Activated T-helper 2 cell treated with anti-CD3 and anti-CD28 coated beads, Interferon-gamma antibody, Interleukin-2, Interleukin-4, amounts not matched to agents 10 μg/mL and 5 μg/mL and 100 μg/mL, durations not matched to agents 14 hours and 24 hours and 36 hours (primary cell): ENCODE results near the gene ZNF358. TPM values are rescaled to one million over a fixed set of nuclear protein-coding genes. Genes with fewer than 3 reads are reported as not detected.

Source experiments
- DNase-seq: peaks from one replicate; pipeline ENCODE4 v3.0.0; 2021; ENCODE audit warnings: low spot score
- H3K27ac Mint-ChIP-seq: one replicate; pipeline ENCODE4 v1.8.0; 2021; ENCODE audit warnings: mixed read lengths
- H3K27me3 Mint-ChIP-seq: one replicate; pipeline ENCODE4 v1.8.0; 2021; ENCODE audit warnings: low read depth, mixed read lengths
- H3K36me3 Mint-ChIP-seq: one replicate; pipeline ENCODE4 v1.8.0; 2021; ENCODE audit warnings: low read depth, mixed read lengths
- H3K4me1 Mint-ChIP-seq: one replicate; pipeline ENCODE4 v1.8.0; 2021; ENCODE audit warnings: low read depth, mixed read lengths
- H3K4me3 Mint-ChIP-seq: one replicate; pipeline ENCODE4 v1.8.0; 2021; ENCODE audit warnings: low read depth, mild to moderate bottlenecking, moderate library complexity, mixed read lengths
- H3K9me3 Mint-ChIP-seq: one replicate; pipeline ENCODE4 v1.8.0; 2021; ENCODE audit warnings: mixed read lengths
- intact Hi-C: fragments of 100-400 bp; cut with micrococcal nuclease; formaldehyde crosslinking; loops from one replicate; pipeline ENCODE4 v1.15.1; 2023
- total RNA-seq: library from RNA; stranded (reverse); gene quantifications from 2 replicates; pipeline ENCODE4 v1.2.3, GENCODE V29; 2022

ZNF358 gene
- total RNA-seq, 1 donor from 2014 or later = 5.3 TPM

- H3K36me3 Mint-ChIP-seq = peaks cover 42% of the 10 kb centered on the region
These were observed 24.0 kb downstream of the ZNF358 start for GRCh38 chr19:7539827-7540425.

GRCh38 chr19:7540761-7541474 lies 25.0 kb downstream of the ZNF358 start:
- H3K4me1 Mint-ChIP-seq = peaks cover 18% of the 10 kb centered on the region
- peaks cover 44% of the 10 kb centered on the region for H3K36me3 Mint-ChIP-seq
- no peak overlapping the region for H3K4me3 Mint-ChIP-seq

More at GRCh38 chr19:7539827-7540425, 24.0 kb downstream of the ZNF358 start:
- H3K4me3 Mint-ChIP-seq = no peak overlapping the region
- intact Hi-C loops = no loop called here
- peaks cover 17% of the 10 kb centered on the region for H3K4me1 Mint-ChIP-seq
- H3K9me3 Mint-ChIP-seq = no peaks in the 10 kb centered on the region
- no peak for DNase-seq
- no peak overlapping the region for H3K27ac Mint-ChIP-seq
- no peaks in the 10 kb centered on the region for H3K27me3 Mint-ChIP-seq

GRCh38 chr19:7541475-7541824 lies 25.5 kb downstream of the ZNF358 start:
- no peak overlapping the region for H3K27ac Mint-ChIP-seq
- H3K9me3 Mint-ChIP-seq = no peaks in the 10 kb centered on the region
- H3K4me1 Mint-ChIP-seq = peaks cover 17% of the 10 kb centered on the region
- no peak overlapping the region for H3K4me3 Mint-ChIP-seq
- no peaks in the 10 kb centered on the region for H3K27me3 Mint-ChIP-seq
- peaks cover 44% of the 10 kb centered on the region for H3K36me3 Mint-ChIP-seq
- intact Hi-C loops = no loop called here
- no peak for DNase-seq

More at GRCh38 chr19:7540761-7541474, 25.0 kb downstream of the ZNF358 start:
- no peak overlapping the region for H3K27ac Mint-ChIP-seq
- no peaks in the 10 kb centered on the region for H3K27me3 Mint-ChIP-seq
- DNase-seq = no peak
- intact Hi-C loops = no loop called here
- no peaks in the 10 kb centered on the region for H3K9me3 Mint-ChIP-seq

- H3K4me1 Mint-ChIP-seq = peaks cover 15% of the 10 kb centered on the region
- intact Hi-C loops = no loop called here
- DNase-seq = no peak
- H3K36me3 Mint-ChIP-seq = peaks cover 41% of the 10 kb centered on the region
- no peaks in the 10 kb centered on the region for H3K9me3 Mint-ChIP-seq
- H3K27me3 Mint-ChIP-seq = no peaks in the 10 kb centered on the region
- no peak overlapping the region for H3K4me3 Mint-ChIP-seq
- H3K27ac Mint-ChIP-seq = no peak overlapping the region
These were observed 26.0 kb downstream of the ZNF358 start for GRCh38 chr19:7541828-7542443.

GRCh38 chr19:7542556-7543348 lies 26.8 kb downstream of the ZNF358 start:
- Mint-ChIP-seq H3K4me3 (no peak overlapping the region), H3K27me3 (no peaks in the 10 kb centered on the region), H3K36me3 (peaks cover 40% of the 10 kb centered on the region), H3K9me3 (no peaks in the 10 kb centered on the region), H3K27ac (no peak overlapping the region), H3K4me1 (peaks cover 13% of the 10 kb centered on the region)
- intact Hi-C loops = no loop called here
- no peak for DNase-seq

GRCh38 chr19:7544626-7545025 lies 28.7 kb downstream of the ZNF358 start:
- Mint-ChIP-seq H3K4me1 (peaks cover 13% of the 10 kb centered on the region), H3K4me3 (no peak overlapping the region), H3K9me3 (no peaks in the 10 kb centered on the region), H3K27ac (no peak overlapping the region), H3K27me3 (no peaks in the 10 kb centered on the region), H3K36me3 (peaks cover 35% of the 10 kb centered on the region)
- intact Hi-C loops = no loop called here
- no peak for DNase-seq

- Mint-ChIP-seq H3K27ac (no peak overlapping the region), H3K36me3 (peaks cover 38% of the 10 kb centered on the region), H3K4me1 (peaks cover 13% of the 10 kb centered on the region), H3K27me3 (no peaks in the 10 kb centered on the region), H3K4me3 (no peak overlapping the region), H3K9me3 (no peaks in the 10 kb centered on the region)
- no peak for DNase-seq
- intact Hi-C loops = no loop called here
These were observed 29.4 kb downstream of the ZNF358 start for GRCh38 chr19:7545300-7545699.

GRCh38 chr19:7545904-7546303 lies 30.0 kb downstream of the ZNF358 start:
- Mint-ChIP-seq H3K4me1 (peaks cover 13% of the 10 kb centered on the region), H3K36me3 (peaks cover 42% of the 10 kb centered on the region), H3K27me3 (no peaks in the 10 kb centered on the region), H3K9me3 (no peaks in the 10 kb centered on the region), H3K27ac (peak overlapping the region; percentile 67), H3K4me3 (peak overlapping the region; percentile 43)
- intact Hi-C loops = no loop called here
- DNase-seq = no peak

GRCh38 chr19:7547159-7547558 lies 31.3 kb downstream of the ZNF358 start:
- Mint-ChIP-seq H3K27me3 (no peaks in the 10 kb centered on the region), H3K4me3 (no peak overlapping the region), H3K9me3 (no peaks in the 10 kb centered on the region), H3K36me3 (peaks cover 42% of the 10 kb centered on the region), H3K4me1 (peaks cover 13% of the 10 kb centered on the region), H3K27ac (no peak overlapping the region)
- no peak for DNase-seq
- intact Hi-C loops = no loop called here

GRCh38 chr19:7549429-7550148 lies 33.7 kb downstream of the ZNF358 start:
- DNase-seq = no peak
- Mint-ChIP-seq H3K4me3 (no peak overlapping the region), H3K4me1 (peaks cover 10% of the 10 kb centered on the region), H3K9me3 (no peaks in the 10 kb centered on the region), H3K36me3 (peaks cover 46% of the 10 kb centered on the region), H3K27ac (no peak overlapping the region), H3K27me3 (no peaks in the 10 kb centered on the region)
- intact Hi-C loops = no loop called here

- Mint-ChIP-seq H3K36me3 (peaks cover 47% of the 10 kb centered on the region), H3K27ac (no peak overlapping the region), H3K9me3 (no peaks in the 10 kb centered on the region), H3K4me1 (peaks cover 10% of the 10 kb centered on the region), H3K27me3 (no peaks in the 10 kb centered on the region), H3K4me3 (no peak overlapping the region)
- no peak for DNase-seq
- intact Hi-C loops = no loop called here
These were observed 34.4 kb downstream of the ZNF358 start for GRCh38 chr19:7550169-7550770.
